ENCODE results near the gene PPP1R1C. TPM values are rescaled to one million over a fixed set of nuclear protein-coding genes. Genes with fewer than 3 reads are reported as not detected.

PPP1R1C gene
- total and polyA plus RNA-seq, 2 of the 13 experiments (the other 11 are each of a cell fraction or from before 2014, with no cell fraction given) = 1.5 to 3.5 TPM

DNA sequence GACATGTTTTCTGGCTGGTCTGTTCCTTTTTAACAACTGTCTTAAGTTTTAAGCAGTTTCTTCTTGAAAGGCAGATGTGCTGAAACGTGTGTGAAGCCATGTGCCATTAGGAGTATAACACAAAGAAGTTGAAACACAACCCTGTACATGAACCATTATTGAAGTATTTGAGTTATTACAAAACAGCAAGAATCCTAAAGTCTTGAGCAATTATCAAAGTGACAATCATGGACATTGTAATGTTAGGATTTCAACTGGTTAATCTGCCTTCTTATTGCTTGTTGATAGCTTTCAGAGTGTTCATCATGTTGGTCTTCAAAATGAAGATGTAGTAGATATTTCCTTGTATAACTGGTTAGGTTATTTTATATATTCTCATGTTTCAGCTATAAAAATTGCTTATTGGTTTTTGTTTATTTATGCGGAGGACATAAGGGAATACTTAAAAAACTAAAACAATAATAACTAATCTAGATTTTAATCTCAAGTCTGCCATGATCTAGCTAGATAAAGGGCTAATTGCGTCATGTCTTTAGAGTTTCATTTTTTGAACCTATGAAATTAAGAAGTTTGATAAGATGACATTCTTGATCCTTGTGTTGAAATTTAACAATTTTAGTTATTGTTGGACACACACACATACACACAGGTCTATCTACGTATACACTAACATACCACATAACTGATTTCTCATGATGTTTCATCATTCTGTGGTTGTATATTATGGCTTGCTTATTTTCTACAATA, 21.1 kb downstream of the PPP1R1C start:
- in situ Hi-C loops (cut with HindIII; ENCODE audit: extremely low pct_ligation_motif_present, low pct_unique_long_range_greater_than_20kb) = no loop called here
- H3K79me2 ChIP-seq (ENCODE audit: insufficient read depth, low read length) = no peaks in the 10 kb centered on the region
- H3K4me2 ChIP-seq (ENCODE audit: low read depth, low read length) = no peak overlapping the region
- CTCF ChIA-PET (ENCODE audit: low intra/inter-chr PET ratio, low total read pairs) = no interaction called here
- WGBS (ENCODE audit: low lambda C conversion rate) = 68% methylated on average over 4 of the region's 4 CpGs
- no peaks in the 10 kb centered on the region for H4K20me1 ChIP-seq (ENCODE audit: insufficient read depth, low read length)
- BruUV-seq (replicated peaks) = no TSS peak
- H3K27me3 ChIP-seq (ENCODE audit: control insufficient read depth in 1 of 2, insufficient read depth in 2 of 2, low read length in 2 of 2) = no peaks in the 10 kb centered on the region
- no peak for FAIRE-seq
- peaks cover 14% of the 10 kb centered on the region; the same call in 1 of the 2 replicates for H3K9me3 ChIP-seq (ENCODE audit: low read length)
- no peak overlapping the region for H3K4me3 ChIP-seq (replicated peaks in 1 of 3; ENCODE audit: insufficient read depth in 1 of 3, low read depth in 2 of 3, low read length in 3 of 3)
- H3K4me1 ChIP-seq (ENCODE audit: insufficient read depth, low read length) = no peaks in the 10 kb centered on the region
- no peak overlapping the region for H2AFZ ChIP-seq (ENCODE audit: low read length)
- TF ChIP-seq SAP130 (CRISPR knock-in tag; IDR thresholded peaks at IDR 0.05; ENCODE audit: low read depth) = no peak
- no peak for TF ChIP-seq ZNF496 (CRISPR knock-in tag; IDR thresholded peaks at IDR 0.05; ENCODE audit: insufficient replicate concordance)
- TF ChIP-seq ZSCAN29 (CRISPR knock-in tag; conservative IDR thresholded peaks at IDR 0.05) = no peak
- TF ChIP-seq, protein P1, sequence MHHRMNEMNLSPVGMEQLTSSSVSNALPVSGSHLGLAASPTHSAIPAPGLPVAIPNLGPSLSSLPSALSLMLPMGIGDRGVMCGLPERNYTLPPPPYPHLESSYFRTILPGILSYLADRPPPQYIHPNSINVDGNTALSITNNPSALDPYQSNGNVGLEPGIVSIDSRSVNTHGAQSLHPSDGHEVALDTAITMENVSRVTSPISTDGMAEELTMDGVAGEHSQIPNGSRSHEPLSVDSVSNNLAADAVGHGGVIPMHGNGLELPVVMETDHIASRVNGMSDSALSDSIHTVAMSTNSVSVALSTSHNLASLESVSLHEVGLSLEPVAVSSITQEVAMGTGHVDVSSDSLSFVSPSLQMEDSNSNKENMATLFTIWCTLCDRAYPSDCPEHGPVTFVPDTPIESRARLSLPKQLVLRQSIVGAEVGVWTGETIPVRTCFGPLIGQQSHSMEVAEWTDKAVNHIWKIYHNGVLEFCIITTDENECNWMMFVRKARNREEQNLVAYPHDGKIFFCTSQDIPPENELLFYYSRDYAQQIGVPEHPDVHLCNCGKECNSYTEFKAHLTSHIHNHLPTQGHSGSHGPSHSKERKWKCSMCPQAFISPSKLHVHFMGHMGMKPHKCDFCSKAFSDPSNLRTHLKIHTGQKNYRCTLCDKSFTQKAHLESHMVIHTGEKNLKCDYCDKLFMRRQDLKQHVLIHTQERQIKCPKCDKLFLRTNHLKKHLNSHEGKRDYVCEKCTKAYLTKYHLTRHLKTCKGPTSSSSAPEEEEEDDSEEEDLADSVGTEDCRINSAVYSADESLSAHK (CRISPR knock-in tag; IDR thresholded peaks at IDR 0.05; ENCODE audit: borderline replicate concordance) = no peak
- TF ChIP-seq XBP1 (CRISPR knock-in tag; IDR thresholded peaks at IDR 0.05) = no peak
- no peak for TF ChIP-seq JUN (CRISPR knock-in tag; IDR thresholded peaks at IDR 0.05)
- TF ChIP-seq FOSL2 (CRISPR knock-in tag; IDR thresholded peaks at IDR 0.05) = no peak
- TF ChIP-seq, protein P2, sequence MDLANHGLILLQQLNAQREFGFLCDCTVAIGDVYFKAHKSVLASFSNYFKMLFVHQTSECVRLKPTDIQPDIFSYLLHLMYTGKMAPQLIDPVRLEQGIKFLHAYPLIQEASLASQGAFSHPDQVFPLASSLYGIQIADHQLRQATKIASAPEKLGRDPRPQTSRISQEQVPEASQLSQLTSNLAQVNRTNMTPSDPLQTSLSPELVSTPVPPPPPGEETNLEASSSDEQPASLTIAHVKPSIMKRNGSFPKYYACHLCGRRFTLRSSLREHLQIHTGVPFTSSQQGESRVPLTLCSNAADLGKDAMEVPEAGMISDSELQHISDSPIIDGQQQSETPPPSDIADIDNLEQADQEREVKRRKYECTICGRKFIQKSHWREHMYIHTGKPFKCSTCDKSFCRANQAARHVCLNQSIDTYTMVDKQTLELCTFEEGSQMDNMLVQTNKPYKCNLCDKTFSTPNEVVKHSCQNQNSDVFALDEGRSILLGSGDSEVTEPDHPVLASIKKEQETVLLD (CRISPR knock-in tag; IDR thresholded peaks at IDR 0.05; ENCODE audit: low read depth) = no peak
- TF ChIP-seq RFXANK (CRISPR knock-in tag; IDR thresholded peaks at IDR 0.05) = no peak
- TF ChIP-seq ZFP41 (CRISPR knock-in tag; IDR thresholded peaks at IDR 0.05; ENCODE audit: borderline replicate concordance) = no peak
- no peak for TF ChIP-seq HDAC2 (CRISPR knock-in tag; IDR thresholded peaks at IDR 0.05)
- POLR2A ChIA-PET = no interaction called here
- no peak overlapping the region for H3K27ac ChIP-seq (ENCODE audit: extremely low read length, insufficient read depth, low read length)
- no peak overlapping the region for H3K9ac ChIP-seq (ENCODE audit: insufficient read depth, low read depth, low read length)
- H3K36me3 ChIP-seq (replicated peaks in 1 of 2; ENCODE audit: control insufficient read depth in 1 of 2, insufficient read depth in 2 of 2, low read length in 2 of 2) = no peaks in the 10 kb centered on the region
- intact Hi-C loops (cut with micrococcal nuclease; ENCODE audit: unreplicated experiment) = no loop called here
- no peak for DNase-seq (ENCODE audit: low spot score)
- ATAC-seq = no peak
